GM18951 (cell line): Measurements from ENCODE around the gene AQP3.
"Not testable (repeated sequence)": the region's sequence is repeated elsewhere in the genome, so short reads cannot be mapped to it uniquely, and the experiment has no call there.

Source experiments
- POLR2A ChIP-seq: IDR thresholded peaks from 4 replicates; pipeline ENCODE4 v1.6.1; 2011; ENCODE audit warnings: mild to moderate bottlenecking; ENCODE audit not compliant: insufficient read length, insufficient read depth; ENCODE audit errors: extremely low read depth
- in situ Hi-C: fragments of 300-500 bp; cut with MboI; formaldehyde crosslinking; loops from one replicate; pipeline ENCODE4 v1.12.0; 2022; ENCODE audit warnings: low sequenced_read_pairs, mixed read lengths, inconsistent platforms; ENCODE audit not compliant: unreplicated experiment

AQP3 gene

GRCh38 chr9:33425128-33425533, 22.3 kb downstream of the AQP3 start:
- in situ Hi-C loops: no loop called here

DNA sequence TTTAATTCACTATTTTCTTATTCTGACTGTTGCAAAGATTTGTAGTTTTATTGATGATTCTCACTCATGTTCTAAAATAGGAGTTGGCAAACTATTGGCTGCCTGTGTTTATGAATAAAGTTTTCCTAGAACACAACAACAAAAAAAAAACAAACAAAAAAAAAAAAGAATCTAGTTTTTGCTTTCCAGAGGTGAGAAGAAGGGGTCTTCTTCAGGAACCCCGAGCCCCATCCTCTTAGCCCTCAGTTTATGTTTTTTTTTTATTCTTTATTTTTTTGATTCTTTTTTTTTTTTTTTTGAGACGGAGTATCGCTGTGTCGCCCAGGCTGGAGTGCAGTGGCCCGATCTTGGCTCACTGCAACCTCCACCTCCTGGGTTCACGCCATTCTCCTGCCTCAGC, 22.9 kb downstream of the AQP3 start:
- in situ Hi-C loops: not testable (repeated sequence)

More at GRCh38 chr9:33425128-33425533, 22.3 kb downstream of the AQP3 start:
- TF ChIP-seq POLR2A: no peak

GRCh38 chr9:33424043-33424442, 23.4 kb downstream of the AQP3 start:
- in situ Hi-C loops: not testable (repeated sequence)

DNA sequence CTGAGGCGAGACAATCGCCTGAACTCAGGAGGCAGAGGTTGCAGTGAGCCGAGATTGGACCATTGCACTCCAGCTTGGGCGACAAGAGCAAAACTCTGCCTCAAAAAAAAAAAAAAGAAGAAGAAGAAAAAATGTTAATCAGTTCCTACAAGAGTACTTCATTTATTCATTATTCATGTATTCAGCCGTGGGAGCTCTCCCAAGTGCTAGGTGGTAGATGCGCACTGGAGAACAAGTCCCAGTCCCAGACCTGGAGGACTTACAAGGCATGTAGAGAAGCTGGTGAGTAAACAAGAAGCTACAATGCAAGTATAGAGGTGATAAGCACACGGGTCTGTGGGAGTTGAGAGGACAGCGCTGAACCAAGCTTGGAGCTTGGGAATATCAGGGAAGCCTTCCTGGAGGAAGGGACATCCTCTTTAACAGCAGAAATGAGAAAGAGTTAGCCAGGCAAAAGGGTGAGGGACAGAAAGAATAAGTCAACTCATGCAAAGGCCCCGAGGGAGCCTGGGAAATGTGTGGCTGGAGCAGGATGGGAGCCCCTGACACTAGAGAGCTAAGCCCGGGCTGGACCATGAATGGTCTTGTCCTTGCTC, 27.6 kb downstream of the AQP3 start:
- in situ Hi-C loops: no loop called here
- TF ChIP-seq POLR2A: no peak

DNA sequence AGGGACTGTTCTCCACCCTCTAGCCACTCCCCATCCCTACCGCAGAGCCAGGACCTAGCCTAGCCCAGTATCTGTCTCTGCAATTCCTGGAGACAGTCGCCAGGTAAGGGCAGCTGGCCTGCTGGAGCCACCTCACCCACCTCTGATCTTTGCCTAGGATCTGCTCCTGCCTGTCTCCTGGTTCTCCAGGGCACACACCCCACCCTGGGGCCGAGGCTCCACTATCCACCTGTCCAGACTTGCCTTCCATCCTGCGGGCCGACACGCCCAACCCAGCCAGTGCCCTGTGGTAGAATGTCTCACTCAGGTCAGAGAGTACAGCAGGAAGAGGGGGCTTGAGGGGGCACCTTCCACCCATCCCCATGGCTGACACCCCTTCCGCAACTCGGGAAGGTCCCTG, 29.3 kb downstream of the AQP3 start:
- in situ Hi-C loops: no loop called here
- TF ChIP-seq POLR2A: no peak

DNA sequence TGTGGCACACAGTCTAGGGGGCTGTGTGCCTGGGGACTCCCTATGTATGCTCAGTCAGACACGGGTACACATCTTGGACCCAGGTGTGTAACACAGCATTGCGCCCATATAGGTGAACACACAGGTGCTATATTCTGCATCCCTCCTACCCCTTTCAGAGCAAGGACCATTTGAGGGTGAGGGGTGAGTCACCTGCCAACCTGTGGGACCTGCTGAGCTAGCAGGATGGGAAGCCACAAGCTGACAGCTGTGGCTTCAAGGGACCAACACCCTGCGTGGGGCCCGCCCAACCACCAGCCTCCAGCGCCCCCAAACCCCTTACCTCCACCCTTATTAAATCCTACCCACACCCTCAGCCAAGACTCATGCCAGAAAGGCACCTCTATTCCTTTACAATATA, 30.4 kb downstream of the AQP3 start:
- in situ Hi-C loops: no loop called here
- TF ChIP-seq POLR2A: no peak

DNA sequence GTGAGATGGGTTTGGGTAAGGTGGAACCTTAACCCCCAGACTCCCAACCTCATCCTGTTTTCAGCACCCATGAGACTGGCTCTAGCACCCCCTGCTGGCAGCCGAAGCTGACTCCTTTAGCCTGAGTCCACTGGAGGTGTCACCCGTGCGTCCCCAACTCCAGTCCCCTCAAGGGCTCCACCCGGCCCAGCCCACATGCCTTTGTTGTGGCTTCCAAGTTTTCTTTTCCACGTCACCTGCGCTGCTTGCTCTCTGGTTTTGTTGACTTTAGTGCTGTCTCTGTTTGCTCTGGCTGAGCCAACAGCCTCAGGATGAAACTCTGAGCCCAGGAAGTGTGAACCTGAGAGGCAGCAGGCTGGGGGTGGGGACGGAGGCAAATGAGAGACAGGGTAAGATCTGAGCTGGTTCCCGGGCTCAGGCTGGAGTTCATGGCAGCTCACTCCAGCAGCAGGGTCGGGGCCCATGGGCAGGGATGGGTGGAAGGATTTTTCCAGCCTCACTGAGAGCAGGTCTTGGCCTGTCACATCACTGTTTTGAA, 31.8 kb downstream of the AQP3 start:
- in situ Hi-C loops: no loop called here
- no peak for TF ChIP-seq POLR2A

- TF ChIP-seq POLR2A: no peak
- in situ Hi-C loops: no loop called here
Observed at GRCh38 chr9:33414889-33415500, 32.4 kb downstream of the AQP3 start.

- in situ Hi-C loops: no loop called here
- TF ChIP-seq POLR2A: no peak
Observed at GRCh38 chr9:33414268-33414667, 33.1 kb downstream of the AQP3 start.

GRCh38 chr9:33408087-33408486, 39.3 kb downstream of the AQP3 start:
- no peak for TF ChIP-seq POLR2A
- in situ Hi-C loops: no loop called here

DNA sequence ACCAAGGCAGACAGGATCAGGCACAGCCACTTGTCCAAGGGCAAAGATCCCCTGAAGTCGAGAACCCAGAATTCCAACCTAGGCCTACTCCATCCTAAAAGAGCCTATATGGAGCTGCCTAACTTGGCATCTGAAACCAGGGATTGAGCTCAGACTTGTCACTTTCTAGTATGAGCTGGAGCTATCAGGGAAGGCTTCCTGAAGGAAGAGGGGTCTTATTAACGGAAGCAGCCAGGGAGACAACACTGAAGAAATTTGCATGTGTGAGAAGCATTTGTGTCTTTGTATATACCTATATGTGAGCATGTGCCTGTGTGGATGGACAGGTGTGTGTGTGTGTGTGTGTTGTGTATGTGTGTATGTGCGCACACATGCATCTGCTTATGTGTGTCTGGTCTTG, 40.3 kb downstream of the AQP3 start:
- no peak for TF ChIP-seq POLR2A
- in situ Hi-C loops: no loop called here

DNA sequence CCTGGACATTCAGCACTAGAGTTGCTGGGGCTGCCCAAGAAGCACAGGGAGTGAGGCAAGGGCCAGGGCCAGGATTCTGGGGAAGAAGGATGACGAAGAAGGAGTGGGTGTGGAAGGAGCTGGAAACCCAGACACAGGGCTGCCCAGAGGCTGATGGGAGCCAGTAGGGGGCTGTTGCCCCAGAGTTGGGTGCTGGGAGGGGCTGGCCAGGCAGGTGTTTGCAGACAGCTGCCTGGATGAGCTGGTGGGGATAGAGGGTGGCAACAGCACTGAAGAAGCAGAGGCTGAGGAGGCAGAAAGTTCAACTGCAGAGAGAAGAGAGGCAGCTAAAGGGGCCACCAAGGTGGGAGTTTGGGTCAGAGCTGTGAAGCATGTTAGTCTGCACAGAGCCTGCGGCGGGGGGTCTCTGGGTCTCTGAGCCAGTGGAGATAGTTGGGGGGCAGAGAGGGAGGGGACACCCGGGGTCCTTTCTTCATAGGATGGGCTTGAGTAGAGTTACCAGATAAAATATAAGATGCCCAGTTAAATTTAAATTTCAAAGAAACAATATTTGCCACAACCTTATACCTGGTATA, 42.5 kb downstream of the AQP3 start:
- in situ Hi-C loops: no loop called here
- no peak for TF ChIP-seq POLR2A

DNA sequence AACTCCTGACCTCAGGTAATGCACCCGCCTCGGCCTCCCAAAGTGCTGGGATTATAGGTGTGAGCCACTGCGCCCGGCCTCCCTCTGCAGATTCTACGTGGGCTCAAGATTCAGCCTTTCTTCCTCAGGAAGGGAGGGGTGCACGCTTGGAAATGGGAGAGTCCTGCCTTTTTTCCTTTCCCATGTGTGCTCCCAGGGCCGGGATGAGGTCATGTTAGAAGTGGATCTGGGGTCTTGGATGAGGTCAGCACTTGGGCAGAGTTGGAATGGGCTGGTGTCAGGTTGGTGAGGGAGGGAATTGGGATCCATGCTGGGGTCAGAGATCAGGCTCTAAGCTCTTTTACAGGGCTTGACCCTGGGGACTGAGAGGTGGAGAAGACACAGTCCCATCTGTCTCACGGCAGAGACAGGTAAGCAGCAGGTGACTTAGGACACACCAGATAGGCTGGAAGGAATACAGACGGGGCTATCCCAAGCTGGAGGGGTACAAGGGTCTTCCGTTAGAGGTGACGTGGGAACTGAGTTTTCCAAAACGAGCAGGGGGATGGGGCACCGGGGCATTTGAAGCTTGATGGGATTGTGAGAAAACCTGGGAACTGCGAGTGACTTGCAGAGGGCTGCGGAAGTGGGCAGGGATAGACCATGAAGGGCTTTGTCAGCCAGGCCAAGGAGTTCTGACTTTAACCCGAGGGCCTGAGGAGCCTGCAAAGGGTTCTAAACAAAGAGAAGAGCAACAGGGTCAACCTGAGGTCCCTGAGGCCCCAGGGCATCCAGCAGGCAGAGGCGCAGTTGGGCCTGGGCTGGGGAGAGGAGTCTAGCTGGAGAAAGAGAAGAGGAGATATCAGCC, 43.2 kb downstream of the AQP3 start:
- in situ Hi-C loops: no loop called here
- TF ChIP-seq POLR2A: no peak

DNA sequence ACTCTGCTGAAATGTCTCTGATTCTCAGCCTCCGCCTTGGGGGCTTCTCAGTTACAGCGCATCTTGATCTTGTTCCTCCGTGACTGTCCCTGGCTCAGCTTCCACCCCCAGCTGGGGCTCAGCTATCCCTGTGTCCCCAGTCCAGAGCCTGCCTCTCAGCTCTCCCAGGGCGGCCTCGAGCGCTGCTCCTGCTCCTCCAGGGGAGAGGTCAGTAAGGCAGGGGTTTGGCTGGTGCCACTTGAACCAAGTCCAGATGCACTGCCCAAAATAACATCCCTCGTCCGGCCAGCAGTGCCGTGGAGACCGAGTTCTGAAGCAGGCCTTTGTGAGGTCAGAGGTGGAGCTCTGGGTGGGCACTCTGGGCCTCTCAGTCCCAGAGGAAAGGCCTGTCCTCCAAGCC, 45.0 kb downstream of the AQP3 start, which contains the start of gene AQP7:
Gene AQP7, minus strand, starts transcription at position 198 of the 400 bp plus-strand sequence. CDS start 1,306 bp downstream, outside the sequence.
- in situ Hi-C loops: not testable (repeated sequence)

DNA sequence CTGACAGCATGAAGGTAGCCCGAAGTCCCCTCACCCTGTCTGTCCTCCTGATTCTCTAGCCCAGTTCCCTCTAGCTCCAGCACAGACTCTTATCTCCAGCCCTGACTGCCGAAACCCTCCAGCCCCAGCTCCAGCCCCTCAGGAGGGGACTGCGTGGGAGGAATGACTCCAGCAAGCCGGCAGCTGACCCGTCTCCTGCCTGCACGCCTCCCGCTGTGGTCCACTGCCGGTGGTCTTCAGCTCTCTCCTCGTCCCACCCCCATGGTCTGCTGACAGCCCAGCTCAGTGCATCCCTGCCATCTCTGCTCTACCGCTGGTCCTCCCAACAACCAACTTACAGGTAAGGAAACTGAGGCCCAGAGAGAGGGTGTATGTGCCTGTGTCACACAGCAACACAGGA, 45.6 kb downstream of the AQP3 start:
- in situ Hi-C loops: not testable (repeated sequence)

DNA sequence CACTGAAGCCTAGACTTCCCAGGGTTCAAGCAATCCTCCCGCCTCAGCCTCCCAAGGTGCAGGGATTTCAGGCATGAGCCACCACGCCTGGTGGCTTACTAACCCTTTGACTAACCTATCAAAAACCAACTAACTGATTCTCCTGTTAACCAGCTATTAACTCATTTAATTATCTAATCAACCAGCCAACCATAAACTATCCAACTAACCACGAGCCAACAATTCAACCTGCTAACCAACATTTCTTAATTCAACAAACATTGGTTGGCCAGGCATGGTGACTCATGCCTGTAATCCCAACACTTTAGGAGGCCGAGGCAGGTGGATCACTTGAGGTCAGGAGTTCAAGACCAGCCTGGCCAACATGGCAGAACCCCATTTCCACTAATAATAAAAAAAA, 48.3 kb downstream of the AQP3 start:
- in situ Hi-C loops: not testable (repeated sequence)

GRCh38 chr9:33397801-33398200, 49.6 kb downstream of the AQP3 start:
- in situ Hi-C loops: not testable (repeated sequence)

- in situ Hi-C loops: not testable (repeated sequence)
Observed at GRCh38 chr9:33395159-33395879, 52.1 kb downstream of the AQP3 start.
